Endothelial cell (in vitro differentiated cells): ENCODE data around the gene RCBTB1. TPM values are rescaled to one million over a fixed set of nuclear protein-coding genes. Genes with fewer than 3 reads are reported as not detected.

Experiments used
- DNase-seq: peaks from one replicate; pipeline ENCODE4 v3.0.0; 2021; ENCODE audit warnings: low spot score
- H3K27ac Mint-ChIP-seq: one replicate; pipeline ENCODE4 v1.8.0; 2021; ENCODE audit warnings: mixed read lengths, inconsistent platforms; ENCODE audit not compliant: unreplicated experiment
- H3K27me3 Mint-ChIP-seq: one replicate; pipeline ENCODE4 v1.8.0; 2021; ENCODE audit warnings: mild to moderate bottlenecking, moderate library complexity, mixed read lengths, inconsistent platforms; ENCODE audit not compliant: unreplicated experiment
- H3K36me3 Mint-ChIP-seq: one replicate; pipeline ENCODE4 v1.8.0; 2021; ENCODE audit warnings: mild to moderate bottlenecking, low read depth, mixed read lengths, inconsistent platforms; ENCODE audit not compliant: unreplicated experiment
- H3K4me1 Mint-ChIP-seq: one replicate; pipeline ENCODE4 v1.8.0; 2021; ENCODE audit warnings: mild to moderate bottlenecking, mixed read lengths, inconsistent platforms; ENCODE audit not compliant: unreplicated experiment
- H3K4me3 Mint-ChIP-seq: one replicate; pipeline ENCODE4 v1.8.0; 2021; ENCODE audit warnings: mild to moderate bottlenecking, mixed read lengths, inconsistent platforms; ENCODE audit not compliant: unreplicated experiment
- H3K9me3 Mint-ChIP-seq: one replicate; pipeline ENCODE4 v1.8.0; 2021; ENCODE audit warnings: mixed read lengths, inconsistent platforms; ENCODE audit not compliant: unreplicated experiment
- total RNA-seq: library from RNA; stranded (reverse); fragmentation: NEBNext Ultra II Directional; extraction: Animal tissue kit (Norgen Biotek cat#: 25700); gene quantifications from one replicate; pipeline ENCODE4 v1.2.1, GENCODE V29; 2021; ENCODE audit not compliant: unreplicated experiment
- TF ChIP-seq, protein P1 (sequence below): fragments of 200-600 bp; sonication (generic); IDR thresholded peaks from one replicate; pipeline ENCODE4 v1.5.0; 2021; ENCODE audit warnings: antibody characterized with exemption; ENCODE audit not compliant: unreplicated experiment

The RCBTB1 gene
- total RNA-seq, 1 donor from 2014 or later, result 41.2 TPM

DNA sequence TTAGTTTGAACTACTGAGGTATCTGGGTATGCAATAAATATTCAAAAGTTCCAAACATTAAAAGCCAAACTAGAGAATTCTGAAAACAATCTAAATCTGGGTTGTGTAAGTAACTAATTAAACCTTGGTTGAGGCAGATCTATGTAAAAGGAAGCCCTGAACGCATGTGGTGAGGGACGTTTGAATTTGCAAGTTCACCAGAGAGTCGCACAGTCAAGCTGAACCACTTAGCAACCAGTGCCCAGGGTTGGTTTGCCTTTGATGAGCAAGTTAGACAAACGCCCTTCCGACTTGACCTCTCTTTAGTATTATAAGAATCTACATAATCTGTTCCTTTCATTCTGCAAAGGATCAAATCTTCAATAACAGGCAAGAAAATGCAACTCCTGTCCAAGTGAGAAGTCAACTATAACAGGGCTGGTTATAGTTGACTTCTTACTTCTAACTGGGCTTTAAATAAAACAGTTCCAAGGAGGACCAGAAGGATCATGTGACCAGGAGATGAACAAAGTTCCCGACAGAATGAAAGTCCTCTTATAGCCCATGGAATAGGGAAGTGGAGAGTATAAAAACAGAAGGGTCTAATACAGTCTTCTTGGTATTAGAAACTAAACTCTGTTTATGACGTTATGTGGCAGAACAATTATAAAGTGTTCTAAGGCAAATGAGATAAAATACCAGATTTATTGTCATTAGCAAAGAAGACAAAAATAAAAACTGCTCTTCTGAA lies 49.0 kb downstream of the RCBTB1 start:
- no peak for DNase-seq
- H3K9me3 Mint-ChIP-seq, result no peaks in the 10 kb centered on the region
- peaks cover 30% of the 10 kb centered on the region for H3K36me3 Mint-ChIP-seq
- H3K4me1 Mint-ChIP-seq, result peaks cover 19% of the 10 kb centered on the region
- TF ChIP-seq, protein P1, sequence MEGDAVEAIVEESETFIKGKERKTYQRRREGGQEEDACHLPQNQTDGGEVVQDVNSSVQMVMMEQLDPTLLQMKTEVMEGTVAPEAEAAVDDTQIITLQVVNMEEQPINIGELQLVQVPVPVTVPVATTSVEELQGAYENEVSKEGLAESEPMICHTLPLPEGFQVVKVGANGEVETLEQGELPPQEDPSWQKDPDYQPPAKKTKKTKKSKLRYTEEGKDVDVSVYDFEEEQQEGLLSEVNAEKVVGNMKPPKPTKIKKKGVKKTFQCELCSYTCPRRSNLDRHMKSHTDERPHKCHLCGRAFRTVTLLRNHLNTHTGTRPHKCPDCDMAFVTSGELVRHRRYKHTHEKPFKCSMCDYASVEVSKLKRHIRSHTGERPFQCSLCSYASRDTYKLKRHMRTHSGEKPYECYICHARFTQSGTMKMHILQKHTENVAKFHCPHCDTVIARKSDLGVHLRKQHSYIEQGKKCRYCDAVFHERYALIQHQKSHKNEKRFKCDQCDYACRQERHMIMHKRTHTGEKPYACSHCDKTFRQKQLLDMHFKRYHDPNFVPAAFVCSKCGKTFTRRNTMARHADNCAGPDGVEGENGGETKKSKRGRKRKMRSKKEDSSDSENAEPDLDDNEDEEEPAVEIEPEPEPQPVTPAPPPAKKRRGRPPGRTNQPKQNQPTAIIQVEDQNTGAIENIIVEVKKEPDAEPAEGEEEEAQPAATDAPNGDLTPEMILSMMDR, result no peak
- H3K27me3 Mint-ChIP-seq, result peaks cover 1% of the 10 kb centered on the region
- H3K4me3 Mint-ChIP-seq, result no peak overlapping the region
- no peak overlapping the region for H3K27ac Mint-ChIP-seq

DNA sequence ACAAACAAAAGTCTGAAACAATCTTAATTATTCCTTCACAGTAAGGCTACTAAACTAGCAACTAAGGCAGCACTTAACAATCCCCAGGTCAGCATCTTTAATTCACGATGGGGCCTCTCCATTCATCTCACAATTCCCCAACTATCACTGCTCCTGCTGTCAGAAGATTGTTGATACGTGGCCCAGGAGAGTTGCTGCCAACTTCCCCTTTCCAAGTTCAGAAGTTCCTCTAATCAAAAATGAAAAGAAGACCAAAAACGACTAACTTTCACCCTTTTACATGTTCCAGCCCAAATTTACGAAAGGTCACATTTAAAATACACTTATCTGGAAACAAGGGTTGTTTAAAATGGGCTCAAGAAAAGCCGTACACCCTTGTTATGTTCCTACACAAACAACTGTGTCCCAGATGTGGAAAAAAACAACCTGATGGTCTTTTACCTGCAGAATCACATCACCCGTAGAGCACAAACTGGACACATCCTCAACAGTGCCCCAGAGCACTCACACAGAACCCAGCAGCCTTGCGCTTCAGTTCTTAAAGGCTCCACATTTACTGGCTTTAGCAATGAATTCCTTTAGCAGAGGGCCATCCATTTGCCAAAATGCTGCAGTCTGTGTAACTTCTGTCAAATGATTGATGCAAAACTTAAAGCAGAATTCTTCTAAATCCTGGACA lies 51.6 kb downstream of the RCBTB1 start:
- Mint-ChIP-seq H3K4me3 (no peak overlapping the region), H3K4me1 (no peaks in the 10 kb centered on the region), H3K27ac (no peak overlapping the region), H3K36me3 (peaks cover 20% of the 10 kb centered on the region), H3K9me3 (no peaks in the 10 kb centered on the region), H3K27me3 (peaks cover 1% of the 10 kb centered on the region)
- TF ChIP-seq, protein P1, result no peak
- DNase-seq, result no peak

DNA sequence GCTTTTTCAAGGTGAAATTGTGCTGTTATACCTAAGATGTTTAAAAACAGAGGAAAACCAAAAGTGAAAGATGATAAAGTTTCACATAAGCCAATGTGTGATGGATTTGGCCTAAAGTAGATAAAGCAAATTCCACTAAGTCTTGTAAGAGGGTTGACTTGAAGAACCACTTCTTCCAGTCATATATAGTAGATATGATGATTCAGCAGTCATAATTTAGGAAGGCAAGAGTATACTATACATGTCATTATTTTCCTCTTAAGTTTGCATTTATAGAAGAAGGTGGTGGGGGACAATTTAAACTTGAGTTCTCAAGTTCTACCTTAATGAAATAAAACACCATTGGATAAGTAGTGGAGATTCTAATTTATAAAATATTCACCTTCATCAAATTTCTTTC lies 52.3 kb downstream of the RCBTB1 start:
- peaks cover 20% of the 10 kb centered on the region for H3K36me3 Mint-ChIP-seq
- DNase-seq, result no peak
- no peak overlapping the region for H3K27ac Mint-ChIP-seq
- no peaks in the 10 kb centered on the region for H3K9me3 Mint-ChIP-seq
- H3K4me1 Mint-ChIP-seq, result no peaks in the 10 kb centered on the region
- H3K27me3 Mint-ChIP-seq, result peaks cover 1% of the 10 kb centered on the region
- TF ChIP-seq, protein P1, result no peak
- no peak overlapping the region for H3K4me3 Mint-ChIP-seq

DNA sequence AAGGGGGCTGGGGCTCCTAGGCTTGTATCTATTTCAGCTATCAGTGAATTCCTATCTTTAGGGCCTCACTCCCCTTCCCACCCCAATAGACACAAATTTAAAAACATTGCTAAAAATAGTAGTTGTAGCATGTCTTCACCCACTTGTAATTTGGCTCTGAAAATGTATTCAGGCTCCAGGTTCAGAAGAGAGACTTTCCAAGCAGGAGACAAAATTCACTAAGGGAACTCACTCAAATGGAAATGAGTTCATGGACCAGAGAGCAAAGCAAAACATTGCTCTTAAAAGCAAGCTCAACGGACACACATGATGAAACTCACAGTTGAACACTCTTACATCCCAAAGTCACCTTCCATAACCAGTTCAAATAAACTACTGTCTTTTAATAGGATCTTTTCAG lies 52.8 kb downstream of the RCBTB1 start:
- no peak overlapping the region for H3K4me3 Mint-ChIP-seq
- peaks cover 1% of the 10 kb centered on the region for H3K27me3 Mint-ChIP-seq
- TF ChIP-seq, protein P1, result no peak
- H3K36me3 Mint-ChIP-seq, result peaks cover 17% of the 10 kb centered on the region
- no peak for DNase-seq
- no peaks in the 10 kb centered on the region for H3K4me1 Mint-ChIP-seq
- H3K9me3 Mint-ChIP-seq, result no peaks in the 10 kb centered on the region
- no peak overlapping the region for H3K27ac Mint-ChIP-seq

DNA sequence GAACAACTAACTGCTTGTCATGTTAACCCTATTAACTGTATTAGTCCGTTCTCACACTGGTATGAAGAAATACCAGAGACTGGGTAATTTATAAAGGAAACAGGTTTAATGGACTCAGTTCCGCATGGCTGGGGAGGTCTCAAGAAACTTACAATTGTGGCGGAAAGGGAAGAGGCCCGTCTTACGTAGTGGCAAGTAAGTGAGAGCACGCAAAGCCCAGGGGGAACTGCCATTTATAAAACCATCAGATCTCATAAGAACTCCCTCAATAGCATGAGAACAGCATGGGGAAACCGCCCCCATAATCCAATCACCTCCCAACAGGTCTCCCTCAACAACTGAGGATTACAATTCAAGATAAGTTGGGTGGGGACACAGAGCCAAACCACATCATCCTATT lies 54.9 kb downstream of the RCBTB1 start:
- Mint-ChIP-seq H3K4me1 (no peaks in the 10 kb centered on the region), H3K27ac (no peak overlapping the region), H3K4me3 (no peak overlapping the region), H3K36me3 (peaks cover 17% of the 10 kb centered on the region), H3K27me3 (no peaks in the 10 kb centered on the region), H3K9me3 (no peaks in the 10 kb centered on the region)
- DNase-seq, result no peak
- TF ChIP-seq, protein P1, result no peak
